GM18511 (cell line): Measurements from ENCODE around the gene SENP5.
"Not testable (repeated sequence)": the region's sequence is repeated elsewhere in the genome, so short reads cannot be mapped to it uniquely, and the experiment has no call there.

ENCODE experiments used
- ATAC-seq: cut with Tn5 transposase; IDR thresholded peaks from one replicate; pipeline ENCODE4 v1.9.1; 2021; ENCODE audit warnings: mild to moderate bottlenecking, moderate library complexity; ENCODE audit not compliant: unreplicated experiment

Gene SENP5, protein sequence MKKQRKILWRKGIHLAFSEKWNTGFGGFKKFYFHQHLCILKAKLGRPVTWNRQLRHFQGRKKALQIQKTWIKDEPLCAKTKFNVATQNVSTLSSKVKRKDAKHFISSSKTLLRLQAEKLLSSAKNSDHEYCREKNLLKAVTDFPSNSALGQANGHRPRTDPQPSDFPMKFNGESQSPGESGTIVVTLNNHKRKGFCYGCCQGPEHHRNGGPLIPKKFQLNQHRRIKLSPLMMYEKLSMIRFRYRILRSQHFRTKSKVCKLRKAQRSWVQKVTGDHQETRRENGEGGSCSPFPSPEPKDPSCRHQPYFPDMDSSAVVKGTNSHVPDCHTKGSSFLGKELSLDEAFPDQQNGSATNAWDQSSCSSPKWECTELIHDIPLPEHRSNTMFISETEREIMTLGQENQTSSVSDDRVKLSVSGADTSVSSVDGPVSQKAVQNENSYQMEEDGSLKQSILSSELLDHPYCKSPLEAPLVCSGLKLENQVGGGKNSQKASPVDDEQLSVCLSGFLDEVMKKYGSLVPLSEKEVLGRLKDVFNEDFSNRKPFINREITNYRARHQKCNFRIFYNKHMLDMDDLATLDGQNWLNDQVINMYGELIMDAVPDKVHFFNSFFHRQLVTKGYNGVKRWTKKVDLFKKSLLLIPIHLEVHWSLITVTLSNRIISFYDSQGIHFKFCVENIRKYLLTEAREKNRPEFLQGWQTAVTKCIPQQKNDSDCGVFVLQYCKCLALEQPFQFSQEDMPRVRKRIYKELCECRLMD

DNA sequence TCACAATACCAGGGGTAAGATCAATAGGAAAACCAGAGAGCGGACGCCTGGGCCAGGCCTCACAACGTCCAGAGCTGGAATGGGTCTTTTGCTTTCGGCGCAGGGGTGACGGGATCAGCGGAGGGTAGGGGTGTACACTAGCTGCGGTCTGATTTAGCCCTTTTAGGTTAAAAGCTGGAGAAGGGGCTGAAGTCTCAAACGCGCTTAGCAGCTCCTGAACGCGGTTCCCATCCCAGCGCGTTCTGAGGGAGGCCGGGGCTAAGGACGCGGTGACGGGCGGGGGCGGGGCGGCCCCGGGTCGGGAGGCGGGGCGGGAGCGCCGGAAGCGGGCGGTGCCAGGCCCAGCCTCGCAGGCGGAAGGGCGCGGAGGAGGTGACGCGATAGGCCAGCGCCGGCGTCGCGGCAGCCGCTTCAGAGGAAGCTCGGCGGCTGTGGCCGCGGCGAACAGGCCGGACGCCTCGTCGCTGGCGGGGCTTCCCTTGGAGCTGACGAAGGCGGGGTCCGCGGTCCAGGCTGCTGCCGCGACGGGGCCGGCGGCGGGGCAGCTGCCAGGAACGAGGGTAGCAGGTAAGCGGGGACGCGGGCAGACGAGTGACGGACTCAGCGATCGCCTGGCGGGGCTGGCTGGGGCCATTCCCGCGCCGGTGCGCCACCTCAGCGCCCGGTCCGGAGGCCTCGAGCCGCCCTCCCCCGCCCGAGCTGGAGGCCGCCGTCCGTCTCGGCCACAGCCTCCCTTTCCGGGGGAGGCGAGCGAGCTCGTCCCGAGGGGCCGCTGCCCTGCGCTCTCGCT lies at the start of gene SENP5:
TSS of gene SENP5 (plus strand) at position 414 of the 790 bp plus-strand sequence. CDS start 17,262 bp downstream, outside the sequence.
- peak; percentile 90 for ATAC-seq

DNA sequence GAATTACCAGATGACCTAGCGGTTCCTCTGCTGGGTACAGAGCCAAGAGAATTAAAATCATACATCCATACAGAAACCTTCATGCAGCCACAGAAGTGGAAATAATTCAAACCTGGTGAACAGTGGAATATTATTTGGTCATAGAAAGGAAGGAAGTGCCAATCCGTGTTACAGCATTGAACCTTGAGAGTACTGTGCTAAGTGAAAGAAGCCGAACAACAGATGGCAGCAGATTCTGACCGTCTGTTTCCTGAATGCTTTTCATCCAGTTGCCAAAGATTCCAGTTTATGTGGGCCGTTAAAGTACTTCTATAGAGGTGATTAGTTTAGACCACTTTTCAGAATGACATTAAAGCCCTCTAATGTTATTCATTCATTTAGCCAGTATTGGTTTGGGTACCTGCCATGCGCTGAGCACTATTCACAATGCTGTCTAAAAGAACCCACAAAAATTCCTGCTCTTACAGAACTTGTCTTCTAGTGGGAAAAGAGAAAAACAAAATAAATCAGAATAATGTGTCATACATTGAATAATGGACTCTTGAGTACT lies 45.8 kb upstream of the SENP5 start:
- no peak for ATAC-seq

DNA sequence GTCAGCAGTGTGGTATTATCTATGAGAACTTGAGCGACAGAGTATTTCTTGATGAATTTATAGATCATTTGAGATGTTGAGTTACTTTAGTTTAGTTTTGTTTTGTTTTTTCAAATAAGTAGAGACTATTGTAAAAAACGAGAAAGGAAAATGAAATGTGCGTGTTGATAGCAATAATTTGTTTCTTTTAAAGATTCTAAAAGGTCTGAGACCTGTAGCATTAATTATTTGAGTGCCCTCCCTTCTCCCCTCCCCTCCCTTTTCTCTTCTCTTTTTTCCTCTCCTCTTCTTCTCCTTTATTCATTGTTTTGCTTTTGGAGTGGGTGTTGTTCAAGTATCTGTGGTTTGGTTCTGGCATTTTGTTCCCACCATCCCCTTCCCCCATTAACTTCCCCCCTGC lies 38.1 kb upstream of the SENP5 start:
- ATAC-seq = not testable (repeated sequence)

DNA sequence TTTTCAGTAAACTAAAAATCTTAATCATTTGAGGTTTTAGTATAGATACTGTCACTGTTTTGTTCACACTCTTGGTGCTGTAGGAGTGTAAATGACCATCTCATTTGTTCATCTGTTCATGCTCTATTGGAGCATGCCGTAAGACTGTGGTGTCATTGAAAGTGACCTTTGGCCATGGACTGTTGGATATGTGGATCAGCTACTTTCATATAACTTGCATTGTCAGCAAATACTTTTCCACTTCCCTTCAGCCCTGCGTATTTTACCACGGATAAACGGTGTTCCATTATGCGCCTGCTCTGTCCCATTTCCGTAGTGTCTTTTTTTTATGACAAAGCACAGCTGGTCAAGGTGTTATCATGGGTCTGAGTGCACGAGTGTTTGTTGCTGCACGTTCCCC lies 32.6 kb upstream of the SENP5 start:
- ATAC-seq = no peak

DNA sequence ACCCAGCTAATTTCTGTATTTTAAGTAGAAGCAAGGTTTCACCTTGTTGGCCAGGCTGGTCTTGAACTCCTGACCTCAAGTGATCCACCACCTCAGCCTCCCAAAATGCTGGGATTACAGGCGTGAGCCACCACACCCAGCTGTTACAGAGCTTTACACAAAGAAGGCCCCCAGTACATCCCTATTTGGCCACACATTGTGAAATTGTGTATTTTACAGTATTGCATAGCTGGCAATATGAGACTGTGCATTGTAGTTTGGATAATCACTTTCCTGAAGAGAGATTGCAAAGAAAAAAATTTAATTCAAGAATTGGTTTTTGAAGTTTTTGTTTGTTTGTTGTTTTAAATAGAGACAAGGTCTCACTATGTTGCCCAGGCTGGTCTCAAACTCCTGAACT lies 31.1 kb upstream of the SENP5 start:
- ATAC-seq = not testable (repeated sequence)

DNA sequence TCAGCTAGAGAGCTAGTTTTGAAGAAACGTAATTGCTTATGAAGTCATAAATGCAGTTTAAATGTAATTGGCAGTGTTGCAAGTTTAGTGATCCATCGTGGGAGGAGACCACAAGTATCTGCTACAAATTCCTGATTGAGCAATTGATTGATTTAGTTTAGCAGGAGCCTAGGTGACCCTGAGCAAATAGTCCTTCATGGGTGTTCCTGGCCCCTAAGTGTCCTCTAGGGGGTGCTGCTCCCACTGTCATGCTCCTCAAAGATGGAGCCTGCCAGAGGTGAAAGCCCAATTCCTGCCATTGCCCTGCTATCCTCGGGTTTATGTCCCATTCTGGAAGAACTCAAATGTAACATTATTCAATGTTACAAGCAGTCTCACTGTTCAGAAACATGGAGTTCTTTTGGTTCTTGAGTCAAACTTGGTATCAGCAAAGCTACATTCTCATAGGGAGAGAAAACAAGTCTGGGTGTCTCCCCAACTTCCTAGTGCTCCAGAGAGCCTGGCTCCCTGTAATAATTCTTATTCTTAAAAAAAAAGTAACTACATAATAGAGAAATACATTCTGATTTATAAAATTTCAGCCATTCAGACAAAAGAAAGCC lies 29.8 kb upstream of the SENP5 start:
- ATAC-seq = no peak

DNA sequence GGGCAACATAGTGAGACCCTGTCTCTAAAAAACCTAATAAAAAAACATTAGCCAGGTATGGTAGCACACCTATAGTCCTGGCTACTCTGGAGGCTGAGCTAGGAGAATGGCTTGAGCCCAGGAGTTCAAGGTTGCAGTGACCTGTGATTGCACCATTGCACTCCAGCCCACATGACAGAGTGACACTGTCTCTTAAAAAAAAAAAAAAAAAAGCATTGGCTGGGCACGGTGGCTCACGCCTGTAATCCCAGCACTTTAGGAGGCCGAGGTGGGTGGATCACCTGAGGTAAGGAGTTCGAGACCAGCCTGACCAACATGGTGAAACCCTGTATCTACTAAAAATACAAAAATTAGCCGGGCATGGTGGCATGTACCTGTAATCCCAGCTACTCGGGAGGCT lies 28.4 kb upstream of the SENP5 start:
- ATAC-seq = not testable (repeated sequence)

DNA sequence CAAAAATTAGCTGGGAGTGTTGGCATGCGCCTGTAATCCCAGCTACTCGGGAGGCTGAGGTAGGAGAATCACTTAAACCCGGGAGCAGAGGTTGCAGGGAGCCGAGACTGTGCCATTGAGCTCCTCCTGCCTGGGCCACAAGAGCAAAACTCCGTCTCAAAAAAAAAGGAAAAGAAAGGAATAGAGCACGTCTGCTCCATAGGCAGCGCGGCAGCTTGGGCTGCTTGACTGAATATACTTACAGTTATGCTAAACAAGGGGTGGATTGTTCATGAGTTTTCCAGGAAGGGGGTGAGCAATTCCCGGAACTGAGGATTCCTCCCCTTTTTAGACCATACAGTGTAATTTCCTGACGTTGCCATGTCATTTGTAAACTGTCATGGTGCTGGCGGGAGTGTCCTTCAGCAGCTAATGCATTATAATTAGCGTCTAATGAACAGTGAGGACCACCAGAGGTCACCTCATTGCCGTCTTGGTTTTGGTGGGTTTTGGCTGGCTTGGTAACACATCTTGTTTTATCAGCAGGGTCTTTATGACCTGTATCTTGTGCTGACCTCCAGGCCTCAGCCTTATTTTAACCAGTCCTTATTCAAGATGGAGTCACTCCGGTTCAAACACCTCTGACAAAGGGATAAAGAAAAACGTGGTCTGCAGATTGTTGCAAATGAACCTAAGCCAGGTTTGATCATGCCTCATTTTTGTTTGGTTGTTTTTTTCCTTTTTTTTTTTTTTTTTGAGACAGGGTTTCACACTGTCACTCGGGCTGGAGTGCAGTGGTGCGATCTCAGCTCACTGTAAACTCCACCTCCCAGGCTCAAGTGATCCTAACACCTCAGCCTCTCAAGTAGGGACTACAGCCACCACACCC lies 24.9 kb upstream of the SENP5 start:
- ATAC-seq = no peak

DNA sequence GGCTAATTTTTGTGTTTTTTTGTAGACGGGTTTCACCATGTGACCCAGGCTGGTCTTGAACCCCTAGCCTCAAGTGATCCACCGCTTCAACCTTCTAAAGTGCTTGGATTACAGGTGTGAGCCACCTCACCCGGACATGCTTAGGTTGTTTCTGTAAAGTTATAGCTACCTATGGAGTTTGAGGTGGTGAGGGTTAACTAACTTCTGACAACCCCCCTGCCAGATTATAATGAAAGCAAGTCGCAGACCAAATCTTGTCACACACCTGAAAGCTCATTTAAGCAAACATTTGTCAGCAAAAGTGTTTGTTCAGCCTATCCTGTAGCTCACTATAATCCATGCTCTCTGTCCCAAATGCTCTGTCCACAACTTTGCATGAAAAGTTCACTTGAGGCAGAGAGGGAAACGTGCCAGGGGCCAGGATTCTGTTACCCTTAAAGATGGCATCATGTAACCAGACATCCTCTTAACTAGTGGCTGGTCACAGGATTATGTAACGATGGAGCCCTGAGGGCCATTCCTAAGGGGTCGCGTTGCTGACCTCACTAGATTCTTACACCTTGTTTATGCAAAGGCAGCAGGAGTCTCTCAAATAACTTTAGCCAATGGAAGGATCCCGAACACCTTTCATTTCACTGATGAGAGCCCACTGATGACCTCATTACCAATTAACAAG lies 24.1 kb upstream of the SENP5 start:
- ATAC-seq = no peak

DNA sequence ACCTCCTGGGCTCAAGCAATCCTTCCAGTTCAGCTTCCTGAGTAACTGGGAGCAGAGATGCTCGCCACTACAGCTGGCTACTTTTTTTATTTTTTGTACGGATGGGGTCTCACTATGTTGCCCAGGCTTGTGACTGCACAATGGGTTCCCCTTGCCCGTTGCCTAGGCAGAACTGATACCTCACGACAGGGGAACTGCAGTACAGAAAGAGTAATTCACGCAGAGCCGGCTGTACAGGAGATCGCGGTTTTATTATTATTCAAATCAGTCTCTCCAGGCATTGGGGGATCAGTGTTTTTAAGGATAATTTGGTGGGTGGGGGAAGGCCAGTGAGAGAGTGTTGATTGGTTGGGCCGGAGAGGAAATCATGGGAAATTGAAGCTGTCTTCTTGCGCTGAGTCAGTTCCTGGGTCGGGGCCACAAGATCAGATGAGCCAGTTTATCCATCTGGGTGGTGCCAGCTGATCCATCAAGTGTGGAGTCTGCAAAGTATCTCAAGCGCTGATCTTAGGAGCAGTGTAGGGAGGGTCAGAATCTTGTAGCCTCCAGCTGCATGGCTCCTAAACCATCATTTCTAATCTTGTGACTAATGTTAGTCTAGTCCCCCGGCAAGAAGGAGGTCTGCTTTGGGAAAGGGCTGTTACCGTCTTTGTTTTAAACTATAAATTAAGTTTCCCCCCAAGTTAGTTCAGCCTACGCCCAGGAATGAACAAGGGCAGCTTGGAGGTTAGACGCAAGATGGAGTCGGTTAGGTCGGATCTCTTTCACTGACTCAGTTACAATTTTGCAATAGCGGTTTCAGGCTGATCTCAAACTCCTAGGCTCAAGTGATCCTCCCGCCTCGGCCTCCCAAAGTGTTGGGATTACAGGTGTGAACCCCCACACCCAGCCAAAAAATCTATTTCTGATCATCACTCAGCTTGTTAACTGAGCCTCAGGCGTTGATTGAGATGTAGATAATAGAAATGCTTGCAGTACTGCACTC lies 23.2 kb upstream of the SENP5 start:
- ATAC-seq = not testable (repeated sequence)

DNA sequence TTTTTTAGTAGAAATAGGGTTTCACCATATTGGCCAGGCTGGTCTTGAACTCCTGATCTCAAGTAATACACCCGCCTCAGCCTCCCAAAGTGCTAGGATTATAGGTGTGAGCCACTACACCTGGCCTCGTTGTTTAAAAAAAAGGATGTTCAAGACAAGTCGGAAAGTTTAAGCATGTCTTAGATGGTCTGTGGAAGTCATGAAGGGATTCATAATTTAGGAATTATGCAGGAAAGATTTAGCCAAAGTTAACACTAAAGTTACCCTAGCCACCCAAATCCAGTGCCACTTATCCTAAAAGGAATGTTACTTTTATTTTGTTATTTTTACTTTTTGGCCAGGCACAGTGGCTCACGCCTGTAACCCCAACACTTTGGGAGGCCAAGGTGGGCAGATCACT lies 19.3 kb upstream of the SENP5 start:
- not testable (repeated sequence) for ATAC-seq

DNA sequence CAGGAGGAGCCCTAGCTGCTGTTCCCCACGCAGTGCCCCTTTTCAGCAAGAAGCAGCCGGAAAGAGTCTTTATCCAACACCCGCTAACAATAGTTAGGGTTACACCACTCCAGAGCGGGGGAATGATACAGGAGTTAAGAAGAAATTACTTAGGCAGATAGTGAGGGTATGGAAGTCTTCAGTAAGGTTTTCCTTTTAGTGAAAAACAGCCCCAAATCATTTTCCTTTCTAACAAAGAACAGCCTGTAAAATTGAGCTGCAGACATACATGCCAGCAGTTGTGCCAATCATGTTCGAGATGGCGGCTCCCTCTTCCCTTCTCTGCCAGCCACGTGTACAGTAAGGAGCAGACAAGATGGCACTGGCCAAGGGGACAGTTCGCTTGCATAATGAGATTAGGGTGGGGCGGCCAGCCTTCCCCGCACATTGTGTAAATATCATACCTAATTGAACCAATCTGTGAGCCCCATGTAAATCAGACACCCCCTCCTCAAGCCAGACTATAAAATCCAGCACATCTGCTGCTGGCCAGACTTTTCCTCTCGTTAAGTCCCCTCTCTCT lies 18.5 kb upstream of the SENP5 start:
- ATAC-seq = no peak

DNA sequence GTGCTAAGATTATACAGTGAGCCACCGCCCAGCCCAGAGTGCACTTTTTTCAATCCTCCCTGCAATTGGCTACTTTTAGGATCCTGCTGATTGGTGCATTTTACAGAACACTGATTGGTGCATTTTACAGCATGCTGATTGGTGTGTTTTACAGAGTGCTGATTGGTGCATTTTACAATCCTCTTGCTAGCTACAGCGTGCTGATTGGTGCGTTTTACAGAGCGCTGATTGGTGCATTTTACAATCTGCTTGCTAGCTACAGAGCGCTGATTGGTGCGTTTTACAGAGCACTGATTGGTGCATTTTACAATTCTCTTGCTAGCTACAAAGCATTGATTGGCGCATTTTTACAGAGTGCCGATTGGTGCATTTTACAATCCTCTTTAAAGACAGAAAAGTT lies 4.7 kb upstream of the SENP5 start:
- ATAC-seq = not testable (repeated sequence)

DNA sequence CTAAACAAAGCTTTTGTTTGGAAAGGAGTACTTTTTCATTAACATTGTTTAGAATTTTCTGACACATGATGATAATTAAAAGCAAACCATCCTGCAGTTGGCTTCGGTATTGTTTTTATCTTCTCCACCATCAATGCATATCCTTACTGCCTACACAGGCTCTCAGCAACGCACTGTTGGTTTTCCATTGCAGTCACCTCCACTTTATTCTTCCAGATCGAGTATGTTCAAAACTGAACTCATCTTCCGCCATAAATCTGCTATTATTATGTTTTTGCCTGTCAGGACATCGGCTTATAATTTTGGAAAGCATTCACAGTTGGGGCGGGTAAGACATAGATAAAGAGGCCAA lies 589 bp upstream of the SENP5 start:
- no peak for ATAC-seq

DNA sequence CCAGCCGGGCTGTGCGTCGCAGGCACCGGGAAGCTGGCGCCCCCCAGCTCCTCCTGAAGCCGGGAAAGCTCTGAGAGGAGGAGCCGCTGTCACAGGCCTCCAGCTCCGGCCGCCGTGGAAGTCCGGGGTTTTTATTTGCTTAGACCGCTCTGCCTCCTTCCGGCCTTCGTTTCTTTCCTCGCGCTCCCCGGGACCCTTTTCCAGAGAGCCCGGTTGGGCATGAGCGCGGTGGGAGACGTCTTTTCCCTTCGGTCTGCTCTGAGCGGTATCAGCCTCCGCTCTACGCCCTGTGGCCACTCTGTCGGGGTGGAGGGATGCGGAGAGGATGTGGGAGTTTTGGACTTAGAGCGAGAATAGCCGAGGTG lies 559 bp downstream of the SENP5 start:
- peak; percentile 32 for ATAC-seq

DNA sequence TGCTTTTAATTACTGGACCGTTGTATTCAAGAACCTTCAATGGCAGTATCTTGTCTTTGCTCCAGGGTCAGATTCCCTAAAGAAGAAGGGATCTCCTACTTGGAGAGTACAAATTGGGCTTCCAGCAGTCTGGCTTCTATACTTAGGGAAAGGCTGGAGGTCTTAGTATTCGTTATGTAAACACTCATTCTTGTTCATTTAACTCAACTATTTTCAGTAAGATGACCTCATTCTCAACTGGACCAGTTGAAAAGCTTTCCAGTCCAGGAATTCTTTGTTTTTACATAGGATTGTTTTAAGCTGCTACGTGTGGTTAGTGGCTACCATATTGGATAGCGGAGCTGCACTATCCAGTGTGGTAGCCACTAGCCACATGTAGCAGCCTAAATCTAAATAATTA lies 4.6 kb downstream of the SENP5 start:
- ATAC-seq = no peak

DNA sequence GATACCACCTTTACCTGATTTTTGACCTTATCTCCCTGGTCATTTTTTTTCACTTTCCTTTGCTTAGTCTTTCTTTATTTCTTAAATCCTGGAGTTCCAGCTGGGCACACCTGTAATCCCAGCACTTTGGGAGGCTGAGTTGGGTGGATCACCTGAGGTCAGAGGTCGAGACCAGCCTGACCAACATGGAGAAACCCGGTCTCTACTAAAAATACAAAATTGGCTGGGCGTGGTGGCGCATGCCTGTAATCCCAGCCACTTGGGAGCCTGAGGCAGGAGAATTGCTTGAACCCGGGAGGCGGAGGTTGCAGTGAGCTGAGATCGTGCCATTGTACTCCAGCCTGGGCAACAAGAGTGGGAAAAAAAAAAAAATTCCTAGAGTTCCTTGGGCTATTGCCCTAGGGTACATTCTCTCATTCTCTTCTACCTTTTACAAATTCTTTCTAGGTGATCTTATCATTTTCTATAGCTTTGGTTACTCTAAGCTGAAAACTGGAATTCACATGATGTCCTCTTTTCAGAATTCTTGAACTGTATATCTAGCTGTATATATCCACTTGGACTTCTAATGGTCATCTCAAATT lies 6.9 kb downstream of the SENP5 start:
- not testable (repeated sequence) for ATAC-seq
